GM12878 (cell line): Measurements from ENCODE around the gene MYO18B. TPM values are rescaled to one million over a fixed set of nuclear protein-coding genes. Genes with fewer than 3 reads are reported as not detected.

Experiments used
- ATAC-seq: fragments of 200-7000 bp; cut with Tn5 transposase; 3 replicates; pipeline ENCODE4 v1.9.1; 2020; ENCODE audit warnings: mild to moderate bottlenecking, moderate library complexity
- BruUV-seq: library from RNA; stranded (reverse); fragments of 400-500 nt; replicated peaks from 2 replicates; lab custom pipeline; 2021; lab: Mats Ljungman, UMichigan
- CTCF ChIA-PET: fragments of 300-600 bp; sonication (Branson Sonifier 250); formaldehyde crosslinking; extraction: SDS; loops from one replicate; lab custom pipeline; 2021; ENCODE audit warnings: inconsistent platforms; lab: Yijun Ruan, JAX
- POLR2A ChIA-PET: fragments of 350-600 bp; formaldehyde crosslinking; extraction: SDS; loops from one replicate; lab custom pipeline; 2021; ENCODE audit warnings: inconsistent platforms; lab: Charles Lee
- RAD21 ChIA-PET: fragments of 300-600 bp; sonication (Branson Sonifier 250); formaldehyde crosslinking; loops from one replicate; lab custom pipeline; 2023; ENCODE audit warnings: antibody characterized with exemption; ENCODE audit not compliant: unreplicated experiment; lab: Charles Lee
- SMC1A ChIA-PET: fragments of 300-600 bp; sonication (Branson Sonifier 250); formaldehyde crosslinking; loops from one replicate; lab custom pipeline; 2023; ENCODE audit not compliant: unreplicated experiment, uncharacterized antibody; lab: Charles Lee
- DNase-seq: peaks from one replicate; pipeline ENCODE4 v3.0.0-alpha.2; 2011; ENCODE audit warnings: low read depth, low spot score
- FAIRE-seq: peaks from 3 replicates; lab custom pipeline; 2011; peaks lifted over from hg19 to GRCh38; lab: Jason Lieb, UNC
- H2AFZ ChIP-seq: 2 replicates; pipeline ENCODE4 v1.6.0; 2011; ENCODE audit warnings: low read depth, low read length, control low read depth; ENCODE audit not compliant: control insufficient read depth
- H3K27ac ChIP-seq: 2 replicates; pipeline ENCODE4 v1.5.1; 2011; ENCODE audit warnings: control low read depth; ENCODE audit not compliant: control insufficient read depth, insufficient read depth
- H3K27me3 ChIP-seq, 2 experiments: replicated peaks in 1 of 2; 2 replicates each; pipeline versions ENCODE4 v1.6.0 to v1.6.1; 2011; ENCODE audit warnings: low read length in 1 of 2; ENCODE audit not compliant: control insufficient read depth in 2 of 2, insufficient read depth in 2 of 2
- H3K36me3 ChIP-seq, 2 experiments: 2 replicates each; pipeline ENCODE4 v1.5.1; 2011; ENCODE audit warnings: low read length in 1 of 2; ENCODE audit not compliant: control insufficient read depth in 2 of 2, insufficient read depth in 2 of 2
- H3K4me1 ChIP-seq: 2 replicates; pipeline ENCODE4 v1.6.1; 2011; ENCODE audit warnings: mild to moderate bottlenecking, low read length, moderate library complexity, mixed read lengths; ENCODE audit not compliant: control insufficient read depth, insufficient read depth
- H3K4me2 ChIP-seq: 2 replicates; pipeline ENCODE4 v1.6.0; 2011; ENCODE audit warnings: control low read depth; ENCODE audit not compliant: control insufficient read depth, insufficient read depth
- H3K4me3 ChIP-seq: fragments of 200-600 bp; sonication (generic); 2 replicates; pipeline ENCODE4 v1.5.1; 2016
- H3K79me2 ChIP-seq: 2 replicates; pipeline ENCODE4 v1.6.0; 2011; ENCODE audit warnings: low read length; ENCODE audit not compliant: control insufficient read depth, insufficient read depth
- H3K9ac ChIP-seq: 2 replicates; pipeline ENCODE4 v1.8.0; 2011; ENCODE audit warnings: low read length, control low read depth, mixed read lengths; ENCODE audit not compliant: control insufficient read depth, insufficient read depth
- H3K9me3 ChIP-seq: replicated peaks from 3 replicates; pipeline ENCODE4 v1.5.1; 2011; ENCODE audit warnings: mild to moderate bottlenecking, low read length; ENCODE audit not compliant: control insufficient read depth, insufficient read depth
- H4K20me1 ChIP-seq: 2 replicates; pipeline ENCODE4 v1.6.0; 2011; ENCODE audit not compliant: control insufficient read depth, insufficient read depth
- BACH1 ChIP-seq: fragments of 450-650 bp; IDR thresholded peaks from 2 replicates; pipeline ENCODE4 v1.6.1; 2017; ENCODE audit warnings: mild to moderate bottlenecking, borderline replicate concordance
- ETV6 ChIP-seq, 2 experiments: fragments of 450-650 bp in 1 of 2; IDR thresholded peaks in 1 of 2; conservative IDR thresholded peaks in 1 of 2; 2 replicates each; pipeline ENCODE4 v1.6.1; 2014; ENCODE audit warnings: antibody characterized with exemption in 1 of 2, borderline replicate concordance in 1 of 2, low read depth in 1 of 2, mild to moderate bottlenecking in 1 of 2, moderate library complexity in 1 of 2
- EZH2 ChIP-seq: IDR thresholded peaks from 2 replicates; pipeline ENCODE4 v1.6.1; 2012; ENCODE audit warnings: low read depth, mild to moderate bottlenecking, control low read depth, inconsistent platforms, low read length, borderline replicate concordance; ENCODE audit not compliant: control insufficient read depth
- MXI1 ChIP-seq: fragments of 150-350 bp; IDR thresholded peaks from 2 replicates; pipeline ENCODE4 v1.6.1; 2011; ENCODE audit warnings: low read depth, mild to moderate bottlenecking, inconsistent platforms, low read length, improper control_type of control experiment
- NFIC ChIP-seq: IDR thresholded peaks from 2 replicates; pipeline ENCODE4 v1.6.1; 2012; ENCODE audit warnings: low read depth, mild to moderate bottlenecking, inconsistent platforms, low read length, moderate library complexity
- RBBP5 ChIP-seq: fragments of 200-600 bp; sonication (generic); conservative IDR thresholded peaks from 2 replicates; pipeline ENCODE4 v1.6.1; 2016
- SREBF1 ChIP-seq: IDR thresholded peaks from 2 replicates; pipeline ENCODE4 v1.6.1; 2012; ENCODE audit warnings: mild to moderate bottlenecking, low read length
- ZBTB33 ChIP-seq: fragments of 450-650 bp; IDR thresholded peaks from 2 replicates; pipeline ENCODE4 v1.6.1; 2017; ENCODE audit warnings: mild to moderate bottlenecking
- ZNF384 ChIP-seq: IDR thresholded peaks from 2 replicates; pipeline ENCODE4 v1.6.1; 2012; ENCODE audit warnings: low read depth, mild to moderate bottlenecking, low read length, improper control_type of control experiment, borderline replicate concordance
- WGBS: methylation state at CpG from one replicate; pipeline ENCODE4 v1.1.6; 2016; ENCODE audit warnings: low lambda C conversion rate; ENCODE audit not compliant: insufficient replicate concordance, insufficient coverage; ENCODE audit errors: missing lambda C conversion rate; 5-methylcytosine and 5-hydroxymethylcytosine counted together
- in situ Hi-C: fragments of 300-500 bp; cut with MboI; formaldehyde crosslinking; loops from 9 replicates; pipeline ENCODE4 v1.14.3; 2018; ENCODE audit warnings: mixed read lengths
- intact Hi-C: fragments of 100-400 bp; cut with micrococcal nuclease; formaldehyde crosslinking; loops from one replicate; pipeline ENCODE4 v1.14.2; 2022; ENCODE audit not compliant: unreplicated experiment
- polyA plus RNA-seq, 11 experiments: library from polyadenylated mRNA; depleted of rRNA in 4 of 11; unstranded in 6 of 11; stranded (reverse) in 5 of 11; fragments of >200 nt; fragmentation: Nextera tagmentation in 4 of 11; fragmentation: Illumina TruSeq in 1 of 11; extraction: Ambion mirVana in 4 of 11; extraction: Trizol in 1 of 11; gene quantifications; 1 replicate in 1 of 11; 2 replicates in 10 of 11; pipeline versions ENCODE4 v1.2.1 to v1.2.3, GENCODE V29; 2011 to 2016; ENCODE audit warnings: inconsistent platforms in 2 of 11, missing spikeins in 2 of 11, low read depth in 1 of 11
- total RNA-seq, 4 experiments: library from RNA; depleted of rRNA in 3 of 4; stranded (reverse); fragments of >200 nt in 3 of 4; fragmentation: Illumina TruSeq in 1 of 4; extraction: Trizol in 1 of 4; gene quantifications; 2 replicates each; pipeline versions ENCODE4 v1.2.1 to v1.2.3, GENCODE V29; 2013 to 2021

Gene MYO18B
- total and polyA plus RNA-seq, 10 of the 15 experiments (the other 5 are each of a cell fraction or from before 2014, with no cell fraction given): 0.05 to 2.1 (median 0.51) TPM; not detected in 1

GRCh38 chr22:26021516-26021915 lies 279.5 kb downstream of the MYO18B start:
- no TSS peak for BruUV-seq
- Histone ChIP-seq H3K9me3 (no peaks in the 10 kb centered on the region), H3K4me1 (no peaks in the 10 kb centered on the region), H3K9ac (no peak overlapping the region), H3K27me3 (no peaks in the 10 kb centered on the region), H4K20me1 (no peaks in the 10 kb centered on the region), H3K27ac (no peak overlapping the region), H3K4me3 (no peak overlapping the region), H3K79me2 (no peaks in the 10 kb centered on the region), H2AFZ (no peak overlapping the region), H3K36me3 (no peaks in the 10 kb centered on the region)
- 37% methylated on average over 2 of the region's 2 CpGs for WGBS
- intact Hi-C loops: no loop called here
- in situ Hi-C loops: no loop called here
- SMC1A ChIA-PET: no interaction called here
- DNase-seq (no peak), ATAC-seq (no peak), FAIRE-seq (no peak)
- CTCF ChIA-PET: no interaction called here
- TF ChIP-seq EZH2: no peak
- TF ChIP-seq ZBTB33: no peak
- TF ChIP-seq RBBP5: no peak
- no peak for TF ChIP-seq BACH1
- TF ChIP-seq NFIC: no peak
- no peak for TF ChIP-seq ETV6 (conservative IDR thresholded peaks at IDR 0.05 in 1 of 2, IDR thresholded peaks at IDR 0.05 in 1 of 2; ENCODE audit: borderline replicate concordance in 1 of 2, low read depth in 1 of 2)
- TF ChIP-seq ZNF384: no peak
- no peak for TF ChIP-seq MXI1
- TF ChIP-seq SREBF1: no peak
- TF ChIP-seq, all 136 proteins: peak for 0
- ChIA-PET RAD21 (no interaction called here), POLR2A (no interaction called here)
- no peak overlapping the region for H3K4me2 ChIP-seq
